Endothelial cell of umbilical vein (primary cell): ENCODE data around the gene ARHGEF7. TPM values are rescaled to one million over a fixed set of nuclear protein-coding genes. Genes with fewer than 3 reads are reported as not detected.

Experiments used
- BruUV-seq: library from RNA; stranded (reverse); fragments of 400-500 nt; replicated peaks from 2 replicates; lab custom pipeline; 2021; lab: Mats Ljungman, UMichigan
- CTCF ChIA-PET: fragments of 300-600, 350-600 bp; sonication (Branson Sonifier 250); formaldehyde crosslinking; loops from one replicate; lab custom pipeline; 2021; ENCODE audit warnings: antibody characterized with exemption, inconsistent platforms; lab: Charles Lee
- POLR2A ChIA-PET: fragments of 300-600, 350-600 bp; sonication (Branson Sonifier 250); formaldehyde crosslinking; loops from one replicate; lab custom pipeline; 2021; ENCODE audit warnings: antibody characterized with exemption, inconsistent platforms; lab: Charles Lee
- DNase-seq: peaks from one replicate; pipeline ENCODE4 v3.0.0-alpha.2; 2011; ENCODE audit warnings: low read depth, low spot score
- FAIRE-seq: peaks from 2 replicates; lab custom pipeline; 2011; peaks lifted over from hg19 to GRCh38; lab: Jason Lieb, UNC
- H2AFZ ChIP-seq: 2 replicates; pipeline ENCODE4 v1.6.0; 2012; ENCODE audit warnings: low read depth, low read length, control low read depth, inconsistent platforms
- H3K27ac ChIP-seq: 2 replicates; pipeline ENCODE4 v1.5.1; 2011; ENCODE audit warnings: low read depth, mild to moderate bottlenecking, control low read depth, low read length, moderate library complexity; ENCODE audit not compliant: insufficient read depth
- H3K27me3 ChIP-seq, 2 experiments: 2 replicates each; pipeline versions ENCODE4 v1.6.0 to v1.6.1; 2011; ENCODE audit warnings: low read length in 2 of 2, mixed read lengths in 1 of 2; ENCODE audit not compliant: control insufficient read depth in 2 of 2, insufficient read depth in 2 of 2
- H3K36me3 ChIP-seq, 2 experiments: 2 replicates in 1 of 2; 3 replicates in 1 of 2; pipeline ENCODE4 v1.5.1; 2011; ENCODE audit warnings: low read length in 2 of 2, mild to moderate bottlenecking in 1 of 2, moderate library complexity in 1 of 2; ENCODE audit not compliant: control insufficient read depth in 2 of 2, insufficient read depth in 2 of 2; ENCODE audit errors: extremely low read depth in 1 of 2
- H3K4me1 ChIP-seq: 3 replicates; pipeline ENCODE4 v1.5.1; 2011; ENCODE audit warnings: mild to moderate bottlenecking, low read length; ENCODE audit not compliant: control insufficient read depth, insufficient read depth; ENCODE audit errors: extremely low read depth
- H3K4me2 ChIP-seq: 2 replicates; pipeline ENCODE4 v1.6.1; 2011; ENCODE audit warnings: low read length, control low read depth, mixed read lengths; ENCODE audit not compliant: insufficient read depth
- H3K4me3 ChIP-seq, 3 experiments: fragments of 200-600 bp in 1 of 3; sonication (generic), shearing (Covaris generic) in 1 of 3; replicated peaks in 1 of 3; 2 replicates each; pipeline ENCODE4 v1.5.1; 2011 to 2016; ENCODE audit warnings: control low read depth in 3 of 3, low read length in 3 of 3, mild to moderate bottlenecking in 2 of 3, inconsistent platforms in 1 of 3, low read depth in 1 of 3, moderate library complexity in 1 of 3; ENCODE audit not compliant: insufficient read depth in 1 of 3
- H3K79me2 ChIP-seq: 2 replicates; pipeline ENCODE4 v1.6.0; 2012; ENCODE audit warnings: low read length, inconsistent platforms; ENCODE audit not compliant: control insufficient read depth, insufficient read depth
- H3K9ac ChIP-seq: replicated peaks from 2 replicates; pipeline ENCODE3; 2011; ENCODE audit warnings: low read length, control low read depth; ENCODE audit not compliant: insufficient read depth; ENCODE audit errors: extremely low read depth
- H3K9me1 ChIP-seq: replicated peaks from 3 replicates; pipeline ENCODE4 v1.6.0; 2011; ENCODE audit warnings: mild to moderate bottlenecking, low read length; ENCODE audit not compliant: control insufficient read depth, insufficient read depth; ENCODE audit errors: extremely low read depth
- H3K9me3 ChIP-seq: replicated peaks from 2 replicates; pipeline ENCODE4 v1.5.1; 2012; ENCODE audit warnings: low read length, inconsistent platforms; ENCODE audit not compliant: control insufficient read depth, insufficient read depth
- H4K20me1 ChIP-seq: replicated peaks from 2 replicates; pipeline ENCODE3; 2011; ENCODE audit warnings: mild to moderate bottlenecking, low read length; ENCODE audit not compliant: control insufficient read depth, insufficient read depth; ENCODE audit errors: extremely low read depth
- EZH2 ChIP-seq: IDR thresholded peaks from 2 replicates; pipeline ENCODE4 v1.6.1; 2012; ENCODE audit warnings: borderline replicate concordance, low read depth, mild to moderate bottlenecking, moderate library complexity, low read length, inconsistent platforms; ENCODE audit not compliant: severe bottlenecking
- FOS ChIP-seq: IDR thresholded peaks from 2 replicates; pipeline ENCODE4 v1.6.1; 2011; ENCODE audit warnings: mild to moderate bottlenecking, low read length, moderate library complexity, borderline replicate concordance; ENCODE audit not compliant: insufficient read depth
- GATA2 ChIP-seq: IDR thresholded peaks from 2 replicates; pipeline ENCODE4 v1.7.0; 2011; ENCODE audit warnings: low read depth, mild to moderate bottlenecking, moderate library complexity, mixed read lengths, low read length; ENCODE audit not compliant: insufficient read length, insufficient read depth
- JUN ChIP-seq: IDR thresholded peaks from 2 replicates; pipeline ENCODE4 v1.6.1; 2011; ENCODE audit warnings: borderline replicate concordance, low read depth; ENCODE audit not compliant: insufficient read length, insufficient read depth
- MYC ChIP-seq: IDR thresholded peaks from one replicate; pipeline ENCODE4 v1.6.1; 2011; ENCODE audit warnings: mild to moderate bottlenecking, low read depth, low read length
- POLR2A ChIP-seq: IDR thresholded peaks from 2 replicates; pipeline ENCODE4 v1.6.1; 2012; ENCODE audit warnings: low read depth, mild to moderate bottlenecking, control low read depth, low read length
- POLR2AphosphoS5 ChIP-seq: IDR thresholded peaks from 2 replicates; pipeline ENCODE4 v1.6.1; 2012; ENCODE audit warnings: low read depth, mild to moderate bottlenecking, control low read depth, low read length, moderate library complexity; ENCODE audit not compliant: insufficient read depth
- dilution Hi-C: fragments of 300-500 bp; cut with MboI; formaldehyde crosslinking; loops from one replicate; pipeline ENCODE4 v1.15.0; 2019; ENCODE audit warnings: low sequenced_read_pairs; ENCODE audit not compliant: extremely low pct_ligation_motif_present
- intact Hi-C: fragments of 100-400 bp; cut with micrococcal nuclease; formaldehyde crosslinking; loops from one replicate; pipeline ENCODE4 v1.10.0; 2022
- polyA plus RNA-seq, 4 experiments: library from polyadenylated mRNA; depleted of rRNA in 3 of 4; stranded (reverse) in 3 of 4; unstranded in 1 of 4; fragments of >200 nt; gene quantifications; 2 replicates each; pipeline versions ENCODE4 v1.2.1 to v1.2.3, GENCODE V29; 2011 to 2012; ENCODE audit warnings: missing spikeins in 1 of 4
- total RNA-seq: library from RNA; stranded (reverse); gene quantifications from 2 replicates; pipeline ENCODE4 v1.2.3, GENCODE V29; 2021
- TF ChIP-seq, protein P1 (sequence below): IDR thresholded peaks from 2 replicates; pipeline ENCODE4 v1.6.1; 2011; ENCODE audit not compliant: insufficient read depth, insufficient read length
- TF ChIP-seq, protein P2 (sequence below), 2 donors: IDR thresholded peaks; 1 replicate in 1 of 2; 2 replicates in 1 of 2; pipeline ENCODE4 v1.5.1; 2011; ENCODE audit warnings: low read length in 2 of 2, mild to moderate bottlenecking in 2 of 2, moderate library complexity in 2 of 2, control low read depth in 1 of 2, inconsistent platforms in 1 of 2, low read depth in 1 of 2; ENCODE audit not compliant: insufficient read depth in 1 of 2; ENCODE audit errors: extremely low read depth in 1 of 2

ARHGEF7 gene
- total and polyA plus RNA-seq, 2 donors (not counting 3 experiments of a cell fraction or from before 2014, with no cell fraction given): 94.9 to 155 TPM

DNA sequence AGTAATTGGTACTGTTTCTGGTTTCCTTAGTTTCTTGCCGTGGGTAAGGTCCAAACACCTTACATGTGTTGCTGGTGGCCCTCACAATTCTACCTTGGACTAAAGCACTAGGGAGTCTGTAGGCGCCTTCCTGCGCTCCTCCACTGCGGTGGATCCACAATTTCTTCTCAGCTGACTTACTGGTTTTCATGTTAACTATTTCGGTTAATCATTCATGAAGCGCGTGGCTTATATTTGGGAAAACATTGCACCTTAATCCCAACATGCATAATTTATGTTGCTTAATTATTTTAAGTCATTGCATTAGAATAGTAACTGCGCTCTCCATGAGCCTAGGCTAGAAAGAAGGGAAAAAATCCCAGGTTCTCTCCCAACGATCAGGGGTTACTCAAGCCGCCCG is 37.7 kb downstream of the ARHGEF7 start:
- Histone ChIP-seq H3K4me1 (peaks cover 15% of the 10 kb centered on the region), H2AFZ (peak overlapping the region; percentile 79), H3K9me3 (no peaks in the 10 kb centered on the region), H3K27ac (peak overlapping the region; percentile 71), H3K4me2 (peak overlapping the region; percentile 76), H4K20me1 (no peaks in the 10 kb centered on the region), H3K9ac (peak overlapping the region; percentile 87), H3K9me1 (no peaks in the 10 kb centered on the region), H3K4me3 (peak overlapping the region; percentile 72 to 97 (median 80)), H3K36me3 (no peaks in the 10 kb centered on the region), H3K27me3 (peaks cover 6 to 21% of the 10 kb centered on the region in 2 experiments), H3K79me2 (peaks cover 23% of the 10 kb centered on the region)
- TF ChIP-seq JUN: no peak
- DNase-seq (no peak), FAIRE-seq (no peak)
- dilution Hi-C loops: no loop called here
- ChIA-PET CTCF (interaction anchor here (1.0 to 1.9 kb wide), 4 partner anchors 22 to 85 kb away, joined by 4 read pairs; no protein-coding TSS in a partner anchor), POLR2A (no interaction called here)
- no TSS peak for BruUV-seq
- intact Hi-C loops: loop anchor here (1.0 kb wide), 6 partner anchors 24 to 238 kb away; partner anchors contain the start of gene ANKRD10

DNA sequence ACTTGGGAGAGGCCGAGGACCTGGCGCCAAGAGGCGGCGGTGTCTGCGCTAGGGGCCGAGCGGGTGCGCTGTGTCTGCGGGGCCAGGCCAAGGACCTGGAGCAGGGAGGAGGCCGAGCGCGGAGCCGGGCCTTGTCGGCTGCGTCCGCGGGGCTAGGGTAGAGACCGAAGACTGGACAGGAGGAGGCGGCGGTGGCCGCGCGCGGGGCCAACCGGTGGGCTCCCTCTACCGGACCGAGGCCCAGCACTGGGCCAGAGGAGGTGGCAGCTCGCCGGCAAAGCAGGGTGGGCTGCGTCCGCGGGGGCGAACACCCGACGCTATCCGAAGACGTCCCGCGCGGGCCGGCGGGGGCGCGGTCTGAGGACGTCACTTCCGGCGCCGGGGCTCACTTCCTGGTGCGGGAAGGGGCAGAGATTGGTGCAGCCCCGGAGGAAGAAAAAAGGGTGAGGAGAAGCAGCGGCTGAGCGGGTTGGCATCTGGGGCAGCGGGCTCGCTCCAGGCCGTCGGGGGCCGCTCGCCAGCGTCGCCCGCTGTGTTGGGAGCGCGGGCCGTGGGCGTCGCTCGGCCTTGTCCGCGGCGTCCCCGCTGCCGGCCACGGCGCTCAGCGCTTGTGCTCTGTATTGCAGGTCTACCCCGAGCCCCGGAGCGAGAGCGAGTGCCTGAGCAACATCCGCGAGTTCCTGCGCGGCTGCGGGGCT is 38.3 kb downstream of the ARHGEF7 start:
- intact Hi-C loops: loop anchor here (1.0 kb wide), 6 partner anchors 24 to 238 kb away; partner anchors contain the start of gene ANKRD10

More for the DNA sequence above, 38.3 kb downstream of the ARHGEF7 start:
- Histone ChIP-seq H2AFZ (peak overlapping the region; percentile 79), H3K4me2 (peak overlapping the region; percentile 98), H3K27ac (peak overlapping the region; percentile 71), H3K27me3 (peaks cover 6 to 17% of the 10 kb centered on the region in 2 experiments), H4K20me1 (no peaks in the 10 kb centered on the region), H3K9ac (peak overlapping the region; percentile 87), H3K4me3 (peak overlapping the region; percentile 80 to 97 (median 90)), H3K79me2 (peaks cover 27% of the 10 kb centered on the region), H3K4me1 (peaks cover 15% of the 10 kb centered on the region), H3K9me3 (no peaks in the 10 kb centered on the region), H3K36me3 (no peaks in the 10 kb centered on the region), H3K9me1 (no peaks in the 10 kb centered on the region)
- TF ChIP-seq, protein P1, sequence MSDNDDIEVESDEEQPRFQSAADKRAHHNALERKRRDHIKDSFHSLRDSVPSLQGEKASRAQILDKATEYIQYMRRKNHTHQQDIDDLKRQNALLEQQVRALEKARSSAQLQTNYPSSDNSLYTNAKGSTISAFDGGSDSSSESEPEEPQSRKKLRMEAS: no peak
- no peak for TF ChIP-seq JUN
- TF ChIP-seq, protein P2, sequence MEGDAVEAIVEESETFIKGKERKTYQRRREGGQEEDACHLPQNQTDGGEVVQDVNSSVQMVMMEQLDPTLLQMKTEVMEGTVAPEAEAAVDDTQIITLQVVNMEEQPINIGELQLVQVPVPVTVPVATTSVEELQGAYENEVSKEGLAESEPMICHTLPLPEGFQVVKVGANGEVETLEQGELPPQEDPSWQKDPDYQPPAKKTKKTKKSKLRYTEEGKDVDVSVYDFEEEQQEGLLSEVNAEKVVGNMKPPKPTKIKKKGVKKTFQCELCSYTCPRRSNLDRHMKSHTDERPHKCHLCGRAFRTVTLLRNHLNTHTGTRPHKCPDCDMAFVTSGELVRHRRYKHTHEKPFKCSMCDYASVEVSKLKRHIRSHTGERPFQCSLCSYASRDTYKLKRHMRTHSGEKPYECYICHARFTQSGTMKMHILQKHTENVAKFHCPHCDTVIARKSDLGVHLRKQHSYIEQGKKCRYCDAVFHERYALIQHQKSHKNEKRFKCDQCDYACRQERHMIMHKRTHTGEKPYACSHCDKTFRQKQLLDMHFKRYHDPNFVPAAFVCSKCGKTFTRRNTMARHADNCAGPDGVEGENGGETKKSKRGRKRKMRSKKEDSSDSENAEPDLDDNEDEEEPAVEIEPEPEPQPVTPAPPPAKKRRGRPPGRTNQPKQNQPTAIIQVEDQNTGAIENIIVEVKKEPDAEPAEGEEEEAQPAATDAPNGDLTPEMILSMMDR (IDR thresholded peaks at IDR 0.05; ENCODE audit: extremely low read depth in 1 of 2, insufficient read depth in 1 of 2, low read depth in 1 of 2, low read length in 2 of 2): peak; percentile 21 to 31
- TF ChIP-seq POLR2AphosphoS5: peak; percentile 86
- TF ChIP-seq FOS: no peak
- peak; percentile 52 for TF ChIP-seq POLR2A
- TF ChIP-seq MYC: no peak
- TF ChIP-seq GATA2: no peak
- no peak for TF ChIP-seq EZH2
- peak; percentile 77 for FAIRE-seq
- dilution Hi-C loops: no loop called here
- POLR2A ChIA-PET: no interaction called here
- DNase-seq: peak; percentile 96
- BruUV-seq: no TSS peak
- CTCF ChIA-PET: interaction anchor here (1.0 to 1.9 kb wide), 4 partner anchors 21 to 86 kb away, joined by 4 read pairs; no protein-coding TSS in a partner anchor
